Suprapubic skin (tissue), 4 donors: ENCODE measurements around the gene PRRX1. TPM values are rescaled to one million over a fixed set of nuclear protein-coding genes. Genes with fewer than 3 reads are reported as not detected.

Experiments used
- DNase-seq, 2 donors: peaks; one replicate each; pipeline ENCODE4 v3.0.0-alpha.2; 2019; ENCODE audit warnings: low spot score in 2 of 2
- H3K27ac ChIP-seq: fragments of 200-600 bp; sonication (generic); one replicate; pipeline ENCODE4 v1.5.1; 2019
- H3K27me3 ChIP-seq: fragments of 200-600 bp; sonication (generic); one replicate; pipeline ENCODE4 v1.5.1; 2019
- H3K36me3 ChIP-seq: fragments of 200-600 bp; sonication (generic); one replicate; pipeline ENCODE4 v1.5.1; 2019
- H3K4me1 ChIP-seq: fragments of 200-600 bp; sonication (generic); one replicate; pipeline ENCODE4 v1.5.1; 2019
- H3K4me3 ChIP-seq: fragments of 200-600 bp; sonication (generic); one replicate; pipeline ENCODE4 v1.5.1; 2019; ENCODE audit warnings: mild to moderate bottlenecking
- H3K9me3 ChIP-seq: fragments of 200-600 bp; sonication (generic); one replicate; pipeline ENCODE4 v1.5.1; 2019
- CTCF ChIP-seq, 2 donors: fragments of 200-600 bp in 1 of 2; fragments of 450-650 bp in 1 of 2; sonication (generic) in 1 of 2; IDR thresholded peaks; one replicate each; pipeline ENCODE4 v1.5.1; 2016 to 2019; ENCODE audit warnings: antibody characterized with exemption in 2 of 2, mild to moderate bottlenecking in 1 of 2, moderate library complexity in 1 of 2
- EP300 ChIP-seq: sonication (generic); formaldehyde crosslinking; IDR thresholded peaks from one replicate; pipeline ENCODE4 v1.6.1; 2017; ENCODE audit warnings: antibody characterized with exemption
- POLR2A ChIP-seq, 2 donors: fragments of 450-650 bp; IDR thresholded peaks; one replicate each; pipeline ENCODE4 v1.6.1; 2017; ENCODE audit warnings: antibody characterized with exemption in 2 of 2, mild to moderate bottlenecking in 2 of 2, moderate library complexity in 2 of 2
- POLR2AphosphoS5 ChIP-seq, 3 donors: sonication (generic); formaldehyde crosslinking; IDR thresholded peaks; one replicate each; pipeline ENCODE4 v1.6.1; 2017; ENCODE audit warnings: antibody characterized with exemption in 3 of 3
- WGBS: methylation state at CpG from one replicate; pipeline ENCODE4 v1.1.5; 2018; 5-methylcytosine and 5-hydroxymethylcytosine counted together
- total RNA-seq, 4 donors: library from RNA; depleted of rRNA; stranded (reverse); fragments of >200 nt; gene quantifications; one replicate each; pipeline ENCODE4 v1.1.0, GENCODE V29; 2016

Gene PRRX1
- total RNA-seq, 4 donors from 2014 or later, result 14.7 to 32.5 (median 23.5) TPM

GRCh38 chr1:170734412-170735175 is 70.7 kb downstream of the PRRX1 start:
- no peaks in the 10 kb centered on the region for H3K27me3 ChIP-seq
- no peak for DNase-seq
- TF ChIP-seq EP300, result no peak
- TF ChIP-seq POLR2AphosphoS5 (IDR thresholded peaks at IDR 0.05), result no peak
- TF ChIP-seq CTCF (IDR thresholded peaks at IDR 0.05), result no peak
- no peak for TF ChIP-seq POLR2A (IDR thresholded peaks at IDR 0.05)
- no peaks in the 10 kb centered on the region for H3K36me3 ChIP-seq
- no peaks in the 10 kb centered on the region for H3K9me3 ChIP-seq
- no peak overlapping the region for H3K4me3 ChIP-seq
- H3K27ac ChIP-seq, result no peak overlapping the region
- no peaks in the 10 kb centered on the region for H3K4me1 ChIP-seq
- 69% methylated on average over 2 of the region's 2 CpGs for WGBS

GRCh38 chr1:170735366-170736263 is 71.7 kb downstream of the PRRX1 start:
- no peak overlapping the region for H3K4me3 ChIP-seq
- WGBS, result 86% methylated on average over 2 of the region's 2 CpGs
- H3K9me3 ChIP-seq, result no peaks in the 10 kb centered on the region
- TF ChIP-seq CTCF (IDR thresholded peaks at IDR 0.05) (no peak), EP300 (no peak), POLR2A (IDR thresholded peaks at IDR 0.05) (no peak), POLR2AphosphoS5 (IDR thresholded peaks at IDR 0.05) (no peak)
- H3K27me3 ChIP-seq, result no peaks in the 10 kb centered on the region
- H3K27ac ChIP-seq, result no peak overlapping the region
- no peak for DNase-seq
- H3K4me1 ChIP-seq, result no peaks in the 10 kb centered on the region
- no peaks in the 10 kb centered on the region for H3K36me3 ChIP-seq

GRCh38 chr1:170739803-170740202 is 75.9 kb downstream of the PRRX1 start:
- H3K27ac ChIP-seq, result no peak overlapping the region
- no peaks in the 10 kb centered on the region for H3K4me1 ChIP-seq
- H3K36me3 ChIP-seq, result no peaks in the 10 kb centered on the region
- H3K27me3 ChIP-seq, result no peaks in the 10 kb centered on the region
- H3K9me3 ChIP-seq, result no peaks in the 10 kb centered on the region
- TF ChIP-seq CTCF (IDR thresholded peaks at IDR 0.05) (no peak), EP300 (no peak), POLR2AphosphoS5 (IDR thresholded peaks at IDR 0.05) (no peak), POLR2A (IDR thresholded peaks at IDR 0.05) (no peak)
- no peak for DNase-seq
- H3K4me3 ChIP-seq, result no peak overlapping the region
- WGBS, result 98% methylated on average over 1 of the region's 1 CpG

- 75% methylated on average over 4 of the region's 4 CpGs for WGBS
- no peak overlapping the region for H3K27ac ChIP-seq
- no peak overlapping the region for H3K4me3 ChIP-seq
- TF ChIP-seq EP300 (no peak), CTCF (IDR thresholded peaks at IDR 0.05) (no peak), POLR2A (IDR thresholded peaks at IDR 0.05) (no peak), POLR2AphosphoS5 (IDR thresholded peaks at IDR 0.05) (no peak)
- H3K9me3 ChIP-seq, result no peaks in the 10 kb centered on the region
- H3K36me3 ChIP-seq, result no peaks in the 10 kb centered on the region
- no peaks in the 10 kb centered on the region for H3K27me3 ChIP-seq
- DNase-seq, result no peak
- no peaks in the 10 kb centered on the region for H3K4me1 ChIP-seq
These were observed 77.7 kb downstream of the PRRX1 start for GRCh38 chr1:170741678-170742077.

GRCh38 chr1:170742600-170742999 is 78.7 kb downstream of the PRRX1 start:
- H3K27ac ChIP-seq, result no peak overlapping the region
- WGBS, result 90% methylated on average over 5 of the region's 5 CpGs

More at GRCh38 chr1:170742600-170742999, 78.7 kb downstream of the PRRX1 start:
- no peaks in the 10 kb centered on the region for H3K36me3 ChIP-seq
- TF ChIP-seq POLR2A (IDR thresholded peaks at IDR 0.05), result no peak
- TF ChIP-seq EP300, result no peak
- TF ChIP-seq POLR2AphosphoS5 (IDR thresholded peaks at IDR 0.05), result no peak
- TF ChIP-seq CTCF (IDR thresholded peaks at IDR 0.05), result no peak
- H3K4me1 ChIP-seq, result no peaks in the 10 kb centered on the region
- no peaks in the 10 kb centered on the region for H3K27me3 ChIP-seq
- no peak for DNase-seq
- H3K4me3 ChIP-seq, result no peak overlapping the region
- H3K9me3 ChIP-seq, result no peaks in the 10 kb centered on the region
